ENCODE data around the gene DNER. TPM values are rescaled to one million over a fixed set of nuclear protein-coding genes. Genes with fewer than 3 reads are reported as not detected.
"Not testable (repeated sequence)": the region's sequence is repeated elsewhere in the genome, so short reads cannot be mapped to it uniquely, and the experiment has no call there.

Gene DNER
- total RNA-seq, 1 experiment from 2014 or later, result 5.5 TPM

GRCh38 chr2:229543176-229543873 is 171.0 kb downstream of the DNER start:
- in situ Hi-C loops (cut with HindIII; ENCODE audit: low pct_unique_long_range_greater_than_20kb, low sequenced_read_pairs), result no loop called here
- no peak for DNase-seq (ENCODE audit: low read depth)

GRCh38 chr2:229539628-229540027 is 174.7 kb downstream of the DNER start:
- DNase-seq (ENCODE audit: low read depth), result no peak
- in situ Hi-C loops (cut with HindIII; ENCODE audit: low pct_unique_long_range_greater_than_20kb, low sequenced_read_pairs), result no loop called here

- in situ Hi-C loops (cut with HindIII; ENCODE audit: low pct_unique_long_range_greater_than_20kb, low sequenced_read_pairs), result no loop called here
- no peak for DNase-seq (ENCODE audit: low read depth)
These were observed 182.8 kb downstream of the DNER start for GRCh38 chr2:229531594-229531993.

GRCh38 chr2:229530434-229530833 is 183.9 kb downstream of the DNER start:
- no peak for DNase-seq (ENCODE audit: low read depth)
- in situ Hi-C loops (cut with HindIII; ENCODE audit: low pct_unique_long_range_greater_than_20kb, low sequenced_read_pairs), result no loop called here

- in situ Hi-C loops (cut with HindIII; ENCODE audit: low pct_unique_long_range_greater_than_20kb, low sequenced_read_pairs), result no loop called here
These were observed 185.5 kb downstream of the DNER start for GRCh38 chr2:229528846-229529245.

GRCh38 chr2:229526951-229527350 is 187.4 kb downstream of the DNER start:
- in situ Hi-C loops (cut with HindIII; ENCODE audit: low pct_unique_long_range_greater_than_20kb, low sequenced_read_pairs), result no loop called here
- no peak for DNase-seq (ENCODE audit: low read depth)

More at GRCh38 chr2:229528846-229529245, 185.5 kb downstream of the DNER start:
- no peak for DNase-seq (ENCODE audit: low read depth)

GRCh38 chr2:229524799-229525198 is 189.6 kb downstream of the DNER start:
- DNase-seq (ENCODE audit: low read depth), result no peak
- in situ Hi-C loops (cut with HindIII; ENCODE audit: low pct_unique_long_range_greater_than_20kb, low sequenced_read_pairs), result no loop called here

GRCh38 chr2:229523663-229524062 is 190.7 kb downstream of the DNER start:
- in situ Hi-C loops (cut with HindIII; ENCODE audit: low pct_unique_long_range_greater_than_20kb, low sequenced_read_pairs), result no loop called here
- no peak for DNase-seq (ENCODE audit: low read depth)

- DNase-seq (ENCODE audit: low read depth), result no peak
- in situ Hi-C loops (cut with HindIII; ENCODE audit: low pct_unique_long_range_greater_than_20kb, low sequenced_read_pairs), result no loop called here
These were observed 192.8 kb downstream of the DNER start for GRCh38 chr2:229521576-229521975.

- DNase-seq (ENCODE audit: low read depth), result no peak
- in situ Hi-C loops (cut with HindIII; ENCODE audit: low pct_unique_long_range_greater_than_20kb, low sequenced_read_pairs), result no loop called here
These were observed 193.7 kb downstream of the DNER start for GRCh38 chr2:229520691-229521096.

GRCh38 chr2:229519655-229520430 is 194.5 kb downstream of the DNER start:
- in situ Hi-C loops (cut with HindIII; ENCODE audit: low pct_unique_long_range_greater_than_20kb, low sequenced_read_pairs), result no loop called here
- no peak for DNase-seq (ENCODE audit: low read depth)

- DNase-seq (ENCODE audit: low read depth), result no peak
- in situ Hi-C loops (cut with HindIII; ENCODE audit: low pct_unique_long_range_greater_than_20kb, low sequenced_read_pairs), result no loop called here
These were observed 200.0 kb downstream of the DNER start for GRCh38 chr2:229514273-229514895.

- in situ Hi-C loops (cut with HindIII; ENCODE audit: low pct_unique_long_range_greater_than_20kb, low sequenced_read_pairs), result no loop called here
- DNase-seq (ENCODE audit: low read depth), result no peak
These were observed 202.8 kb downstream of the DNER start for GRCh38 chr2:229511524-229511923.

- in situ Hi-C loops (cut with HindIII; ENCODE audit: low pct_unique_long_range_greater_than_20kb, low sequenced_read_pairs); DNase-seq (ENCODE audit: low read depth): not testable (repeated sequence)
These were observed 207.7 kb downstream of the DNER start for GRCh38 chr2:229506699-229507098.

GRCh38 chr2:229501051-229501794 is 213.1 kb downstream of the DNER start:
- in situ Hi-C loops (cut with HindIII; ENCODE audit: low pct_unique_long_range_greater_than_20kb, low sequenced_read_pairs), result no loop called here
- no peak for DNase-seq (ENCODE audit: low read depth)

- in situ Hi-C loops (cut with HindIII; ENCODE audit: low pct_unique_long_range_greater_than_20kb, low sequenced_read_pairs), result no loop called here
- DNase-seq (ENCODE audit: low read depth), result peak; percentile 8
These were observed 222.3 kb downstream of the DNER start for GRCh38 chr2:229492034-229492433.

- no peak for DNase-seq (ENCODE audit: low read depth)
- in situ Hi-C loops (cut with HindIII; ENCODE audit: low pct_unique_long_range_greater_than_20kb, low sequenced_read_pairs), result no loop called here
These were observed 224.2 kb downstream of the DNER start for GRCh38 chr2:229490167-229490566.

- peak; percentile 94 for DNase-seq (ENCODE audit: low read depth)
These were observed 225.3 kb downstream of the DNER start for GRCh38 chr2:229489016-229489415.

GRCh38 chr2:229488232-229488631 is 226.1 kb downstream of the DNER start:
- DNase-seq (ENCODE audit: low read depth), result no peak
- in situ Hi-C loops (cut with HindIII; ENCODE audit: low pct_unique_long_range_greater_than_20kb, low sequenced_read_pairs), result no loop called here

More at GRCh38 chr2:229489016-229489415, 225.3 kb downstream of the DNER start:
- in situ Hi-C loops (cut with HindIII; ENCODE audit: low pct_unique_long_range_greater_than_20kb, low sequenced_read_pairs), result no loop called here

Measured in Caki2 (cell line).